Epithelial cell of esophagus (primary cell): ENCODE results near the gene EIF2B2.

Experiments used
- DNase-seq: peaks from one replicate; pipeline ENCODE4 v3.0.0; 2010; ENCODE audit warnings: low read depth
- H3K4me3 ChIP-seq: 2 replicates; pipeline ENCODE4 v1.5.1; 2011; ENCODE audit warnings: mild to moderate bottlenecking, low read length, control low read depth
- TF ChIP-seq, protein P1 (sequence below): IDR thresholded peaks from 2 replicates; pipeline ENCODE4 v1.5.1; 2011; ENCODE audit warnings: low read depth, mild to moderate bottlenecking, low read length, control low read depth, inconsistent platforms; ENCODE audit not compliant: insufficient read depth; ENCODE audit errors: missing control alignments

Gene EIF2B2

DNA sequence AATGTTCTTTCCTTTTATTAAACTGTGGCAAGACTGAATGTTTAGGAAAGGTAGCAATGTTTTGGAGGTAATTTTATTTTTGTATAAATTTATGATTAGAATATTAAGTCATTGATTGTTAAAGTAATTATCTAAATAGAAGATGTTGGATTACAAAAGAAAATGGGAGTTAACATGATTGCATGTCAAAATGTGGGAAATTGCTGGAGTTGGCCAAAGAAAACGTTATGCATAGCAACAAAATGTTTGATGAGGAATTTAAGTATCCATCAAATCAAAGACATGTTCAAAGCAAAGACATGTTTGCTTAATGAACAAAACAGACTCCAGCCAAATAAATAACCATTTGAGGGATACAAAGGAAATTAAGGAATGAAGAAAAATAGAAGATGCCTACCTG lies 51.7 kb downstream of the EIF2B2 start:
- TF ChIP-seq, protein P1, sequence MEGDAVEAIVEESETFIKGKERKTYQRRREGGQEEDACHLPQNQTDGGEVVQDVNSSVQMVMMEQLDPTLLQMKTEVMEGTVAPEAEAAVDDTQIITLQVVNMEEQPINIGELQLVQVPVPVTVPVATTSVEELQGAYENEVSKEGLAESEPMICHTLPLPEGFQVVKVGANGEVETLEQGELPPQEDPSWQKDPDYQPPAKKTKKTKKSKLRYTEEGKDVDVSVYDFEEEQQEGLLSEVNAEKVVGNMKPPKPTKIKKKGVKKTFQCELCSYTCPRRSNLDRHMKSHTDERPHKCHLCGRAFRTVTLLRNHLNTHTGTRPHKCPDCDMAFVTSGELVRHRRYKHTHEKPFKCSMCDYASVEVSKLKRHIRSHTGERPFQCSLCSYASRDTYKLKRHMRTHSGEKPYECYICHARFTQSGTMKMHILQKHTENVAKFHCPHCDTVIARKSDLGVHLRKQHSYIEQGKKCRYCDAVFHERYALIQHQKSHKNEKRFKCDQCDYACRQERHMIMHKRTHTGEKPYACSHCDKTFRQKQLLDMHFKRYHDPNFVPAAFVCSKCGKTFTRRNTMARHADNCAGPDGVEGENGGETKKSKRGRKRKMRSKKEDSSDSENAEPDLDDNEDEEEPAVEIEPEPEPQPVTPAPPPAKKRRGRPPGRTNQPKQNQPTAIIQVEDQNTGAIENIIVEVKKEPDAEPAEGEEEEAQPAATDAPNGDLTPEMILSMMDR: no peak
- DNase-seq: no peak

GRCh38 chr14:75059642-75060041 lies 56.9 kb downstream of the EIF2B2 start:
- DNase-seq: no peak

More for the DNA sequence above, 51.7 kb downstream of the EIF2B2 start:
- no peak overlapping the region for H3K4me3 ChIP-seq

DNA sequence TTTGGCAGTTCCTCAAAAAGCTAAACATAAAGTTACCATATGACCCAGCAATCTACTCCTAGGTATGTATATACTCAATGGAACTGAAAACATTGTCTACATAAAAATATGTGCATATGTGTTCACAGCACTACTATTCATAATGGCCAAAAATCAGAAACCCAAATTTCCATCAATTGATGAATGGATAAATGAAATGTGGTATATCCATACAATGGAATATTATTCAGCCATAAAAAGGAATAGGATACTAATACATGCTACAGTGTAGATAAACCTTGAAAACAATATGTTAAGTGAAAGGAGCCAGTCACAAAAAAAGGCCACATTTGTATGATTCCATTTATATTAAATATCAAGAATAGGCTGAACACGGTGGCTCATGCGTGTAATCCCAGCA lies 57.7 kb downstream of the EIF2B2 start:
- no peak overlapping the region for H3K4me3 ChIP-seq
- TF ChIP-seq, protein P1: no peak
- no peak for DNase-seq

More at GRCh38 chr14:75059642-75060041, 56.9 kb downstream of the EIF2B2 start:
- TF ChIP-seq, protein P1: no peak
- H3K4me3 ChIP-seq: no peak overlapping the region
